MV-4-11 (cell line): ENCODE data around the gene GOLGA6L26.
"Not testable (repeated sequence)": the region's sequence is repeated elsewhere in the genome, so short reads cannot be mapped to it uniquely, and the experiment has no call there.

Experiments
- DNase-seq: peaks from one replicate; lab custom pipeline; 2025; lab: John Stamatoyannopoulos, UW

Gene GOLGA6L26

GRCh38 chr15:23334096-23334495, at the start of gene GOLGA6L26:
Gene GOLGA6L26, minus strand, starts transcription at chr15:23334196. Its CDS starts 61 bp downstream, at chr15:23334135.
- not testable (repeated sequence) for DNase-seq

GRCh38 chr15:23381192-23381591, 47.2 kb upstream of the GOLGA6L26 start:
- not testable (repeated sequence) for DNase-seq

GRCh38 chr15:23380700-23381099, 46.7 kb upstream of the GOLGA6L26 start:
- DNase-seq, result not testable (repeated sequence)

GRCh38 chr15:23378946-23379345, 45.0 kb upstream of the GOLGA6L26 start:
- not testable (repeated sequence) for DNase-seq

- not testable (repeated sequence) for DNase-seq
Observed at GRCh38 chr15:23374226-23374625, 40.2 kb upstream of the GOLGA6L26 start.

- DNase-seq, result not testable (repeated sequence)
Observed at GRCh38 chr15:23372891-23373600, 39.0 kb upstream of the GOLGA6L26 start.

- DNase-seq, result peak; percentile 89
Observed at GRCh38 chr15:23372284-23372683, 38.3 kb upstream of the GOLGA6L26 start.

- peak; percentile 32 for DNase-seq
Observed at GRCh38 chr15:23371868-23372267, 37.9 kb upstream of the GOLGA6L26 start.

- not testable (repeated sequence) for DNase-seq
Observed at GRCh38 chr15:23371134-23371533, 37.1 kb upstream of the GOLGA6L26 start.

GRCh38 chr15:23370578-23370977, 36.6 kb upstream of the GOLGA6L26 start:
- peak; percentile 53 for DNase-seq

- not testable (repeated sequence) for DNase-seq
Observed at GRCh38 chr15:23364261-23364660, 30.3 kb upstream of the GOLGA6L26 start.

GRCh38 chr15:23362622-23363021, 28.6 kb upstream of the GOLGA6L26 start:
- not testable (repeated sequence) for DNase-seq

GRCh38 chr15:23354448-23354847, 20.5 kb upstream of the GOLGA6L26 start, which contains the start of gene GOLGA8S:
Gene GOLGA8S, plus strand, starts transcription at chr15:23354748. Its CDS starts 62 bp downstream, at chr15:23354810.
- DNase-seq, result not testable (repeated sequence)

GRCh38 chr15:23311233-23311632, 22.8 kb downstream of the GOLGA6L26 start:
- DNase-seq, result not testable (repeated sequence)

- not testable (repeated sequence) for DNase-seq
Observed at GRCh38 chr15:23305921-23306320, 28.1 kb downstream of the GOLGA6L26 start.

- not testable (repeated sequence) for DNase-seq
Observed at GRCh38 chr15:23304805-23305204, 29.2 kb downstream of the GOLGA6L26 start.

GRCh38 chr15:23304267-23304666, 29.7 kb downstream of the GOLGA6L26 start:
- not testable (repeated sequence) for DNase-seq

GRCh38 chr15:23303654-23304053, 30.3 kb downstream of the GOLGA6L26 start:
- not testable (repeated sequence) for DNase-seq

GRCh38 chr15:23303246-23303645, 30.8 kb downstream of the GOLGA6L26 start:
- not testable (repeated sequence) for DNase-seq
